ENCODE results near the gene PLEKHA4.
"Not testable (repeated sequence)": the region's sequence is repeated elsewhere in the genome, so short reads cannot be mapped to it uniquely, and the experiment has no call there.

Gene PLEKHA4
- 0.91 to 2.9 (median 1.5) reads per million in 4 donors for total RNA-seq

DNA sequence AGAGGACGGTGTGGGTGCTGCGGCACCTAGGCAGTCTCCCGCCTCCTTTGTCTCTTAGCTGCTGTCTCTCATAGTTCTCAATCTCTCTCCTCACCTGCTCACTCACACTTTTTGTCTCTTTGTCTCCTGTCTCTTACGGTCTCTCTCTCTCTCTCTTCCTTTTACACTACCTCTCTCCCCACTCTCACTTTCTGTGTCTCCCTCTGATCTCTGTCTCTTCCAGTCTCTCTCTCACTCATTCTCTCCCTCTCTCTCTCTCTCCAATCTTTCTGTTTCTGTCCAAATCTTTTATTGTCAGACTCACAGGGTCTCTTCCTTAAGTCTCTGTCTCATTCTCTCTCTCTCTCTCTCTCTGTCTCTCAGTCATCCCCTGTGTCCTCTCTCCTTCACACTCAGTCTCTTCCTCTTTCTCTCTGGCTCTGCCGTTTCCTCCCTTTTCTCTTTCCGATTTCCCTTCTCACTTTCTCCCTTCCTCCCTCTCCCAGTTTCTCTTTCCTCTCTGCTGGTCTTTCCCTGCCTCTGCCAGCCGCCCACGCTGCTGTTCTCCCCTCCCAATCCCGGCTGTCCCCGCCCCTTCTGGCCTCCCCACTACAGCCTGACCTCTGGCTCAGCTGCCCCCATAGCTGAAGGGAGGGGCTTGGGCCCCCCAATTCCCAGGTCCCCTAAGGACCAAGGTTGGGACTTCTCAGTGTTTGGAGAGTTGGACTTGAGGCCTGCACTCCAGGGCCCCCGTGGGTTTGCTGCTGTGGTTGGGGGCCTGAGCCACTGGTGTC is at the start of gene PLEKHA4:
Gene PLEKHA4 (minus strand): TSS at position 504 of the 773 bp plus-strand sequence. CDS start 997 bp downstream, outside the sequence.
- no peak for DNase-seq

DNA sequence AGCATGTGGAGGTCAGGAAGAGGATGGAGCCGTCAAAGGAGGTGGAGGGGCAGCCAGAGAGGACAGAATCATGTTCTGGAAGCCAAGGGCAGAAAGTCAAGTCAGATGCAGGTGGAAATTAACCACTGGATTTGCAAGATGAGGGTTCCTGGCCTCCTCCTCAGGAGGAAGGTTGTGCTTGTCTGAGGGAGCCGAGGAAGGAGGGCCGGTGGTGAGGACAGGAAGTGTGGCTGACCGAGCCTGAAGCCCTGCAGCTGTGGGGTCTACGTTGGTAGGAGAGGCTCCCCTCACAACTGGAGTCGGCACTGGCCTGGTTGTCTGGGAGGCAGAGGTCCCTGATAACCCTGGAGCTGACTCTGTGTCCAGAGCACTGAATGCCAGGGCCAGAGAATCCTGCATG is 49.7 kb upstream of the PLEKHA4 start:
- no peak for DNase-seq

DNA sequence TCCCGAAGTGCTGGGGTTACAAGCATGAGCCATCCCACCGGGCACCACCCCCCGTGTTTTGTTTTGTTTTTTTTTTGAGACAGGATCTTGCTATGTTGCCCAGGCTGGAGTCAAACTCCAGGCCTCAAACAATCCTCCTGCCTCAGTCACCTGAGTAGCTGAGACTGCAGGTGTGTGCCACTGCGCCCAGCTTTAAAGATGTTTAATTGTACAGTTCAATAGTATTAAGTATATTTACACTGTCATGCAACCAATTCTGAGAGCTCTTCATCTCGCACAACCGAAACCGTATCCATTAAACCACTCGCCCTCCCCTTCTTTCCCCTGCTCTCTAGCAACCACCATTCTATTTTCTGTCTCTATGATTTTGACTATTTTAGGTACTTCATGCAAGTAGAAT is 47.3 kb upstream of the PLEKHA4 start:
- DNase-seq: no peak

DNA sequence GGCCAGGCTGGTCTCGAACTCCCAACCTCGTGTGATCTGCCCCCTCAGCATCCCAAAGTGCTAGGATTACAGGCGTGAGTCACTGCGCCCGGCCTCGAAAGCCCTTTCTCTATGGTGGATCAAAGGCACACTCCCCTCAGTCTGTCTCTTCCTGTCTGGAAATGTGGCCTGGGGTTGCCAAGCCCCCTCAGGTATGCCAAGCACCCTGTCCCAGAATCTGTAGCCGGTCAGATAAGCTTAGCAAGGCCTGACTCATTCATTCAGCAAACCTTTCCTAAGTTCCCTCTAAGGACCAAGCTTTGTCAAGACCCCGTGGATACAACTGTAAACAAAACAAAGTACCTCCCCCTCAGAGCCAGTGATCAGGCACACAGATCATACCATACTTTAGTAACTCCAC is 45.8 kb upstream of the PLEKHA4 start:
- DNase-seq: no peak

- no peak for DNase-seq
Observed at GRCh38 chr19:48913114-48913889, 44.9 kb upstream of the PLEKHA4 start.

DNA sequence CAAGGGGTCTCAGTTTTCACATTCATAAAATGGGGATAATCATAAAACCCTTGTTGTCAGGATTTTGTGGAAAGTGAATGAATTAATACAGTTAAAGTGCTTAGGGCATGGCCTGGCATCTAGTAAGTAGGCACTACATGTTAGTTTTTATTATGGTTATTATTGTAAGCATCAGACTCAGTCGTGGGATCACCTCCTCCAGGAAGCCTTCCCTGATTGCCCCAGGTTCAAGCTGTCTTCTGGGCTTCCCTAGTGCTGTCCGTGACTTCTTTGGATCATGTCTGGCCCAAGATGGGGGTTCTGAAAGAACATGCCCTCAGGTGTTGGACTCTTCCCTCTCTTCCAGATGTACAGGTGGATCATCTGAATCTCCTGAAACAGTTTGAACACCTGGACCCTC is 42.4 kb upstream of the PLEKHA4 start:
- no peak for DNase-seq

GRCh38 chr19:48909424-48910077 is 41.1 kb upstream of the PLEKHA4 start:
- DNase-seq: not testable (repeated sequence)

GRCh38 chr19:48907671-48908070 is 39.3 kb upstream of the PLEKHA4 start:
- DNase-seq: no peak

- no peak for DNase-seq
Observed at GRCh38 chr19:48906324-48906723, 37.9 kb upstream of the PLEKHA4 start.

DNA sequence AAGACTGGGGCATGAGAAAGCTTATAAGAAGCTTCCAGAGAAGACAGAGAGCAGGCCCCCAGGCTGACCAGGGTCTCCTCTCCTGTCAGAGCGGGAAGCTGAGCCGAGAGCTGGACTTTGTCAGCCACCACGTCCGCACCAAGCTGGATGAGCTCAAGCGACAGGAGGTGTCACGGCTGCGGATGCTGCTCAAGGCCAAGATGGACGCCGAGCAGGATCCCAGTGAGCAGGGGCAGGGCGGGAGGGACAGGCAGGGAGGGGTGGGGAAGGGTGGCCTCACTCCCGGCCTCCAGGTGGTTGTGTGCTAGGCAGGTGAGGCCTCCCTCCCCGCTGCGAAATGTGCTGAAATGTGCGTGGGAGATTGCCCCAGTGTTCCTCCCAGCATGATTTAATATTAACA is 37.2 kb upstream of the PLEKHA4 start:
- DNase-seq: no peak

DNA sequence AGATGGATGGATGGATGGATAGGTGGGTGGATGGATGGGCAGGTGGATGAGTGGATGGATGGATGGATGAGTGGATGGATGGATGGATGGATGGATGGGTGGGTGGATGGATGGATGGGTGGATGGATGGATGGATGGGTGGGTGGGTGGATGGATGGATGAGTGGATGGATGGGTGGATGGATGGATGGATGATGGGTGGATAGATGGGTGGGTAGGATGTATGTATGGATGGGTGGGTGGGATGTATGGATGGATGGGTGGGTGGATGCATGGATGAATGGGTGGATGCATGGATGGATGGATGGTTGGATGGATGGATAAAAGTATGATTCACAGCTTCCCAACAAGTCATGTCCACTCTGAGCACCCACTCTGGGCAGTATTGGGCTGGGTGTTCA is 35.4 kb upstream of the PLEKHA4 start:
- DNase-seq: not testable (repeated sequence)

GRCh38 chr19:48902291-48902690 is 33.9 kb upstream of the PLEKHA4 start:
- not testable (repeated sequence) for DNase-seq

- peak in 1 of 5 donors; percentile 56 for DNase-seq
Observed at GRCh38 chr19:48900477-48901406, 32.3 kb upstream of the PLEKHA4 start.

GRCh38 chr19:48899781-48900476 is 31.5 kb upstream of the PLEKHA4 start, which contains the start of gene NUCB1:
Gene NUCB1 (plus strand): TSS chr19:48900312. CDS start chr19:48900797, 485 bp downstream.
- DNase-seq: peak; percentile 95 to 100 (median 98)

DNA sequence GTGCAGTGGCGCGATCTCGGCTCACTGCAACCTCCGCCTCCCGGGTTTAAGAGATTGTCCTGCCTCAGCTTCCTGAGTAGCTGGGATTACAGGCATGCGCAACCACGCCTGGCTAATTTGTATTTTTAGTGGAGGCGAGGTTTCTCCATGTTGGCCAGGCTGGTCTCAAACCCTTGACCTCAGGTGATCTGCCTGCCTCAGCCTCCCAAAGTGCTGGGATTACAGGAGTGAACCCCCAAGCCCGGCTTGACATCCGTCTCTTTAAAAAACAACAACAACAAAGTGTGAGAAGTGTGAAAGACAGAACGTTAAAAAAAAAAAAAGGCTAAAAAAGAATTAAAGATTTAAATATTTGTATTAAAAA is 31.0 kb upstream of the PLEKHA4 start:
- DNase-seq: not testable (repeated sequence)

DNA sequence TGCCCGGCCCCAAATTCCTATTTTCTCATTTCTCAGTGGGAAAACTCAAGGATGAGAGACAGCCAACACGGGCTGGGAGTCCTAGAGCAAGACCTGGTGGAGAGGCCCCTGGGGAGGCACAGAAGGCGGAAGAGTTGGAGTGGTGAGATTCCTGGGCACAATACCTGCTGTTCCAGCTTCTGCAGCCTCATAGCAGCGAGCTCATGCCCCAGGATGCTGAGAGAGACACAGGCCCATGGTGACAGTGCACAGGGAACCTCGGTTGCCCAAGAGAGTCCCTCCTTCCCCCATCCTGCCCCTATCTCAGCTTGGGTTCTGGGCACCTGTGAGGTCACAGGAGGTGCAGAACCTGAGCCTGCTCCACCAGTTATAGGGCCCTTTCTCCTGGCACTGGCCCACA is 28.8 kb upstream of the PLEKHA4 start:
- no peak for DNase-seq

GRCh38 chr19:48896191-48896720 is 27.8 kb upstream of the PLEKHA4 start:
- peak in 2 of 5 donors; percentile 41 to 45 for DNase-seq

GRCh38 chr19:48895226-48895625 is 26.8 kb upstream of the PLEKHA4 start:
- DNase-seq: no peak

- DNase-seq: no peak
Observed at GRCh38 chr19:48890551-48890950, 22.1 kb upstream of the PLEKHA4 start.

DNA sequence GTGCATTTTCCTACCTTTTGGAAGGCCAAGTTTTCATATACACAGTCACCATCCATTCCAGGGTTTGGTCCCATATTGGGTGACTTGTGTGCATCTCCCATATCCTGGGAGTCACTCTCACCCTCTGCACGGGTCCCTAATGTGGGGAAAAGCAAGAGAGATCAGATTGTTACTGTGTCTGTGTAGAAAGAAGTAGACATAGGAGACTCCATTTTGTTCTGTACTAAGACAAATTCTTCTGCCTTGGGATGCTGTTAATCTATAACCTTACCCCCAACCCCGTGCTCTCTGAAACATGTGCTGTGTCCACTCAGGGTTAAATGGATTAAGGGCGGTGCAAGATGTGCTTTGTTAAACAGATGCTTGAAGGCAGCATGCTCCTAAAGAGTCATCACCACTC is 21.1 kb upstream of the PLEKHA4 start:
- not testable (repeated sequence) for DNase-seq
